Smooth muscle cell (in vitro differentiated cells): ENCODE data around the gene SLC2A11. TPM values are rescaled to one million over a fixed set of nuclear protein-coding genes. Genes with fewer than 3 reads are reported as not detected.
A peak's percentile ranks its signal among the peaks of the same experiment; 100 is the strongest.

Source experiments
- DNase-seq: peaks from one replicate; lab custom pipeline; 2025; ENCODE audit not compliant: unreplicated experiment; lab: John Stamatoyannopoulos, UW
- H2AFZ ChIP-seq: fragments of 200-600 bp; sonication (generic); 2 replicates; pipeline ENCODE4 v1.6.0; 2016; ENCODE audit warnings: antibody characterized with exemption, low read depth, mild to moderate bottlenecking
- H3F3A ChIP-seq: fragments of 200-600 bp; sonication (generic); 2 replicates; pipeline ENCODE4 v1.6.0; 2017; ENCODE audit warnings: antibody characterized with exemption, low read depth
- H3K27ac ChIP-seq: fragments of 200-600 bp; sonication (generic); 2 replicates; pipeline ENCODE4 v1.5.1; 2016; ENCODE audit warnings: low read depth, mild to moderate bottlenecking
- H3K27me3 ChIP-seq: fragments of 200-600 bp; sonication (generic); 2 replicates; pipeline ENCODE4 v1.6.1; 2016; ENCODE audit warnings: low read depth, mild to moderate bottlenecking
- H3K36me3 ChIP-seq: fragments of 200-600 bp; sonication (generic); 2 replicates; pipeline ENCODE4 v1.5.1; 2016; ENCODE audit warnings: low read depth
- H3K4me1 ChIP-seq: fragments of 200-600 bp; sonication (generic); 2 replicates; pipeline ENCODE4 v1.5.1; 2016; ENCODE audit warnings: low read depth
- H3K4me2 ChIP-seq: fragments of 200-600 bp; sonication (generic); 2 replicates; pipeline ENCODE4 v1.6.0; 2016; ENCODE audit warnings: mild to moderate bottlenecking
- H3K4me3 ChIP-seq: fragments of 200-600 bp; sonication (generic); 2 replicates; pipeline ENCODE4 v1.5.1; 2016; ENCODE audit warnings: mild to moderate bottlenecking
- H3K79me2 ChIP-seq: fragments of 200-600 bp; sonication (generic); 2 replicates; pipeline ENCODE4 v1.6.0; 2016; ENCODE audit warnings: low read depth, mild to moderate bottlenecking
- H3K9ac ChIP-seq: fragments of 200-600 bp; sonication (generic); 2 replicates; pipeline ENCODE4 v1.6.0; 2016; ENCODE audit warnings: low read depth
- H3K9me3 ChIP-seq: fragments of 200-600 bp; sonication (generic); replicated peaks from 2 replicates; pipeline ENCODE4 v1.5.1; 2016; ENCODE audit warnings: low read depth
- H4K20me1 ChIP-seq: fragments of 200-600 bp; sonication (generic); 2 replicates; pipeline ENCODE4 v1.6.0; 2016; ENCODE audit warnings: low read depth
- CTCF ChIP-seq: fragments of 200-600 bp; sonication (generic); IDR thresholded peaks from 2 replicates; pipeline ENCODE4 v1.5.1; 2017; ENCODE audit warnings: borderline replicate concordance, mild to moderate bottlenecking, antibody characterized with exemption; ENCODE audit not compliant: insufficient read depth, poor library complexity, severe bottlenecking
- WGBS: methylation state at CpG from one replicate; pipeline ENCODE4 v1.1.7; 2016; ENCODE audit warnings: low lambda C conversion rate; 5-methylcytosine and 5-hydroxymethylcytosine counted together
- polyA plus RNA-seq: library from polyadenylated mRNA; unstranded; fragments of >200 nt; fragmentation: Nextera tagmentation; extraction: Ambion mirVana; gene quantifications from 2 replicates; pipeline ENCODE4 v1.2.1, GENCODE V29; 2016
- total RNA-seq: library from RNA; depleted of rRNA; stranded (reverse); fragments of >200 nt; gene quantifications from 2 replicates; pipeline ENCODE4 v1.2.3, GENCODE V29; 2014

Gene SLC2A11
- total and polyA plus RNA-seq, 2 experiments from 2014 or later: 3.5 to 9.5 TPM

- no peak overlapping the region for H2AFZ ChIP-seq
- no peaks in the 10 kb centered on the region for H3K36me3 ChIP-seq
- no peaks in the 10 kb centered on the region for H3K79me2 ChIP-seq
- no peak overlapping the region for H3K4me2 ChIP-seq
- 73% methylated on average over 9 of the region's 9 CpGs for WGBS
- no peaks in the 10 kb centered on the region for H3K9me3 ChIP-seq
- no peaks in the 10 kb centered on the region for H3K27me3 ChIP-seq
- no peak for TF ChIP-seq CTCF
- no peak for DNase-seq
- H3K4me3 ChIP-seq: no peak overlapping the region
- H4K20me1 ChIP-seq: no peaks in the 10 kb centered on the region
- no peak overlapping the region for H3K9ac ChIP-seq
- no peaks in the 10 kb centered on the region for H3F3A ChIP-seq
- H3K27ac ChIP-seq: peak overlapping the region; percentile 72
- H3K4me1 ChIP-seq: peaks cover 25% of the 10 kb centered on the region
Observed at GRCh38 chr22:23845265-23846080, 12.2 kb upstream of the SLC2A11 start.

- H3K27ac ChIP-seq: peak overlapping the region; percentile 72
- no peaks in the 10 kb centered on the region for H4K20me1 ChIP-seq
- no peak overlapping the region for H2AFZ ChIP-seq
- H3K36me3 ChIP-seq: no peaks in the 10 kb centered on the region
- no peaks in the 10 kb centered on the region for H3F3A ChIP-seq
- H3K79me2 ChIP-seq: no peaks in the 10 kb centered on the region
- no peak overlapping the region for H3K9ac ChIP-seq
- no peak for TF ChIP-seq CTCF
- WGBS: 82% methylated on average over 7 of the region's 7 CpGs
- H3K4me2 ChIP-seq: no peak overlapping the region
- no peak overlapping the region for H3K4me3 ChIP-seq
- H3K9me3 ChIP-seq: no peaks in the 10 kb centered on the region
- H3K4me1 ChIP-seq: peaks cover 25% of the 10 kb centered on the region
- no peaks in the 10 kb centered on the region for H3K27me3 ChIP-seq
- DNase-seq: no peak
Observed at GRCh38 chr22:23846081-23846469, 11.6 kb upstream of the SLC2A11 start.

- Histone ChIP-seq H2AFZ (no peak overlapping the region), H3K9me3 (no peaks in the 10 kb centered on the region), H3K4me2 (no peak overlapping the region), H3K27ac (peak overlapping the region; percentile 72), H4K20me1 (no peaks in the 10 kb centered on the region), H3K79me2 (no peaks in the 10 kb centered on the region), H3K36me3 (no peaks in the 10 kb centered on the region), H3F3A (no peaks in the 10 kb centered on the region), H3K27me3 (no peaks in the 10 kb centered on the region), H3K4me3 (no peak overlapping the region), H3K9ac (no peak overlapping the region), H3K4me1 (peaks cover 25% of the 10 kb centered on the region)
- no peak for DNase-seq
- no peak for TF ChIP-seq CTCF
- WGBS: 93% methylated on average over 17 of the region's 18 CpGs
Observed at GRCh38 chr22:23847310-23847920, 10.3 kb upstream of the SLC2A11 start.
